NCI-H1436 treated with DMSO at 0.1 percent for 48 hours (cell line): ENCODE results near the gene RNU1-4.
"Not testable (repeated sequence)": the region's sequence is repeated elsewhere in the genome, so short reads cannot be mapped to it uniquely, and the experiment has no call there.

Experiments used
- DNase-seq: peaks from one replicate; lab custom pipeline; 2025; lab: John Stamatoyannopoulos, UW

The RNU1-4 gene

GRCh38 chr1:16740047-16740964 lies at the start of gene RNU1-4:
Gene RNU1-4 (plus strand): TSS chr1:16740516.
- DNase-seq, result not testable (repeated sequence)

- not testable (repeated sequence) for DNase-seq
These were observed 49.2 kb upstream of the RNU1-4 start for GRCh38 chr1:16690971-16691682.

GRCh38 chr1:16692283-16692682 lies 48.0 kb upstream of the RNU1-4 start:
- DNase-seq, result not testable (repeated sequence)

GRCh38 chr1:16692717-16693448 lies 47.4 kb upstream of the RNU1-4 start:
- not testable (repeated sequence) for DNase-seq

GRCh38 chr1:16693449-16694307 lies 46.6 kb upstream of the RNU1-4 start:
- DNase-seq, result not testable (repeated sequence)

GRCh38 chr1:16694308-16694702 lies 46.0 kb upstream of the RNU1-4 start:
- DNase-seq, result not testable (repeated sequence)

- DNase-seq, result not testable (repeated sequence)
These were observed 43.7 kb upstream of the RNU1-4 start for GRCh38 chr1:16696507-16697150.

GRCh38 chr1:16697152-16697551 lies 43.2 kb upstream of the RNU1-4 start:
- not testable (repeated sequence) for DNase-seq

- not testable (repeated sequence) for DNase-seq
These were observed 40.9 kb upstream of the RNU1-4 start for GRCh38 chr1:16699440-16699839.

- DNase-seq, result not testable (repeated sequence)
These were observed 40.0 kb upstream of the RNU1-4 start for GRCh38 chr1:16700138-16700895.

- not testable (repeated sequence) for DNase-seq
These were observed 39.1 kb upstream of the RNU1-4 start for GRCh38 chr1:16701189-16701588.

- not testable (repeated sequence) for DNase-seq
These were observed 38.0 kb upstream of the RNU1-4 start for GRCh38 chr1:16702280-16702679.

- not testable (repeated sequence) for DNase-seq
These were observed 37.2 kb upstream of the RNU1-4 start for GRCh38 chr1:16703141-16703540.

GRCh38 chr1:16703602-16704001 lies 36.7 kb upstream of the RNU1-4 start:
- DNase-seq, result not testable (repeated sequence)

- DNase-seq, result not testable (repeated sequence)
These were observed 36.2 kb upstream of the RNU1-4 start for GRCh38 chr1:16704076-16704475.

- not testable (repeated sequence) for DNase-seq
These were observed 35.7 kb upstream of the RNU1-4 start for GRCh38 chr1:16704502-16705100.

GRCh38 chr1:16706302-16706701 lies 34.0 kb upstream of the RNU1-4 start:
- DNase-seq, result not testable (repeated sequence)

- DNase-seq, result not testable (repeated sequence)
These were observed 32.9 kb upstream of the RNU1-4 start for GRCh38 chr1:16707130-16708093.
